ENCODE data around the gene PBX4.

Gene PBX4

GRCh38 chr19:19592690-19593089 lies 25.8 kb downstream of the PBX4 start:
- DNase-seq (ENCODE audit: low read depth in 2 of 2): no peak

- DNase-seq (ENCODE audit: low read depth in 2 of 2): peak; percentile 52 to 64
Measured at GRCh38 chr19:19591133-19591825, 27.2 kb downstream of the PBX4 start.

- no peak for DNase-seq (ENCODE audit: low read depth in 2 of 2)
Measured at GRCh38 chr19:19588546-19588945, 29.9 kb downstream of the PBX4 start.

- DNase-seq (ENCODE audit: low read depth in 2 of 2): no peak
Measured at GRCh38 chr19:19587771-19588170, 30.7 kb downstream of the PBX4 start.

- DNase-seq (ENCODE audit: low read depth in 2 of 2): no peak
Measured at GRCh38 chr19:19584356-19584755, 34.1 kb downstream of the PBX4 start.

GRCh38 chr19:19582471-19582870 lies 36.0 kb downstream of the PBX4 start:
- DNase-seq (ENCODE audit: low read depth in 2 of 2): no peak

- no peak for DNase-seq (ENCODE audit: low read depth in 2 of 2)
Measured at GRCh38 chr19:19581391-19581790, 37.1 kb downstream of the PBX4 start.

- no peak for DNase-seq (ENCODE audit: low read depth in 2 of 2)
Measured at GRCh38 chr19:19580418-19580817, 38.1 kb downstream of the PBX4 start.

GRCh38 chr19:19579533-19580361 lies 38.7 kb downstream of the PBX4 start:
- DNase-seq (ENCODE audit: low read depth in 2 of 2): no peak

GRCh38 chr19:19578252-19578651 lies 40.2 kb downstream of the PBX4 start:
- DNase-seq (ENCODE audit: low read depth in 2 of 2): no peak

GRCh38 chr19:19575411-19575810 lies 43.1 kb downstream of the PBX4 start:
- DNase-seq (ENCODE audit: low read depth in 2 of 2): no peak

- DNase-seq (ENCODE audit: low read depth in 2 of 2): no peak
Measured at GRCh38 chr19:19571071-19571786, 47.3 kb downstream of the PBX4 start.

GRCh38 chr19:19570571-19570970 lies 47.9 kb downstream of the PBX4 start:
- DNase-seq (ENCODE audit: low read depth in 2 of 2): no peak

GRCh38 chr19:19568802-19569756 lies 49.4 kb downstream of the PBX4 start:
- no peak for DNase-seq (ENCODE audit: low read depth in 2 of 2)

GRCh38 chr19:19567391-19567790 lies 51.1 kb downstream of the PBX4 start:
- DNase-seq (ENCODE audit: low read depth in 2 of 2): no peak

GRCh38 chr19:19566306-19566705 lies 52.2 kb downstream of the PBX4 start:
- DNase-seq (ENCODE audit: low read depth in 2 of 2): no peak

- DNase-seq (ENCODE audit: low read depth in 2 of 2): no peak
Measured at GRCh38 chr19:19563348-19563848, 55.1 kb downstream of the PBX4 start.

GRCh38 chr19:19562665-19563347 lies 55.7 kb downstream of the PBX4 start:
- DNase-seq (ENCODE audit: low read depth in 2 of 2): peak; percentile 22 to 30

- DNase-seq (ENCODE audit: low read depth in 2 of 2): no peak
Measured at GRCh38 chr19:19561946-19562664, 56.4 kb downstream of the PBX4 start.

GRCh38 chr19:19559931-19560330 lies 58.6 kb downstream of the PBX4 start:
- DNase-seq (ENCODE audit: low read depth in 2 of 2): no peak
